ENCODE results near the gene PIK3CB.

DNA sequence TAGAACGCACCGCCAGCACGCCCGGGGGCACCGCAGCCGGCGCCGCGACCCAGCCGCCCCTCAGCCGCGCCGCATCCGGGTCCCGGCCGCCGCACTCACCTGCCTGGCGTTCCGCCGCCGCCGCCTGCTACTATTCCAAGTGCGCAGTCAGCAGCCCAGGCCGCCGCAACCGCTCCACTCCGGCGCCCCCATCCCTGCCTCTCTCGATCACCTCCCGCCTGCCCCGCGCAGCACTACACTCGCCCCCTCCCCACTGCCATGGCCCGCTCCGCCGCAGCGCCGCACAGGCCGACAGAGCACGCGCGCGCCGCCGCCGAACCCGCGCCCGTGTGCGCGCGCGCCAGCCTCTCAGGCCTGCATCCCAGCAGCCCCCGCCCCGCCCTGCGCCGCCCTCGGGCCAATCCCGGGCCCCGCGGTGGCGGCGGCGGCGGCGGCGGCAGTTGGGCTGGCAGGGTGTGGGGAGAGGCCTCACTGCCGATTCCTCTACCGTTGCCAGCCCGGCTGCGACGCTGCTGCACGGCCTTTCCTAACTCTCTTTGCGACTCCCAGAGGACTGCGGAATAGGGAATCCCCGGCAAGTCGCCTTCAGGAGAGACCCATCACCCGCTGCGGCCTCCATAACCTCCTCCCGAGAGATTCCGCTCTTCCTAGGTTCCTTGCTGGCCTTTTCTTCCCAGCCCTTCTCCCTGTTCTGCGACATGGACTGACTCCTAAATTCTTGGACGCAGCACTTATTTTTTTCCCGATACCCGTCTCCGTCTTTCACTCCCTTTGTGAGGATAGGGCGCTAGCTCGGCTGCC is at the start of gene PIK3CB:
- TF ChIP-seq, protein P1, sequence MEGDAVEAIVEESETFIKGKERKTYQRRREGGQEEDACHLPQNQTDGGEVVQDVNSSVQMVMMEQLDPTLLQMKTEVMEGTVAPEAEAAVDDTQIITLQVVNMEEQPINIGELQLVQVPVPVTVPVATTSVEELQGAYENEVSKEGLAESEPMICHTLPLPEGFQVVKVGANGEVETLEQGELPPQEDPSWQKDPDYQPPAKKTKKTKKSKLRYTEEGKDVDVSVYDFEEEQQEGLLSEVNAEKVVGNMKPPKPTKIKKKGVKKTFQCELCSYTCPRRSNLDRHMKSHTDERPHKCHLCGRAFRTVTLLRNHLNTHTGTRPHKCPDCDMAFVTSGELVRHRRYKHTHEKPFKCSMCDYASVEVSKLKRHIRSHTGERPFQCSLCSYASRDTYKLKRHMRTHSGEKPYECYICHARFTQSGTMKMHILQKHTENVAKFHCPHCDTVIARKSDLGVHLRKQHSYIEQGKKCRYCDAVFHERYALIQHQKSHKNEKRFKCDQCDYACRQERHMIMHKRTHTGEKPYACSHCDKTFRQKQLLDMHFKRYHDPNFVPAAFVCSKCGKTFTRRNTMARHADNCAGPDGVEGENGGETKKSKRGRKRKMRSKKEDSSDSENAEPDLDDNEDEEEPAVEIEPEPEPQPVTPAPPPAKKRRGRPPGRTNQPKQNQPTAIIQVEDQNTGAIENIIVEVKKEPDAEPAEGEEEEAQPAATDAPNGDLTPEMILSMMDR (IDR thresholded peaks at IDR 0.05; ENCODE audit: low read depth, low read length, missing input control): peak; percentile 11
- TF ChIP-seq, protein P2, sequence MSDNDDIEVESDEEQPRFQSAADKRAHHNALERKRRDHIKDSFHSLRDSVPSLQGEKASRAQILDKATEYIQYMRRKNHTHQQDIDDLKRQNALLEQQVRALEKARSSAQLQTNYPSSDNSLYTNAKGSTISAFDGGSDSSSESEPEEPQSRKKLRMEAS (IDR thresholded peaks at IDR 0.05): no peak
- peak; percentile 53 for TF ChIP-seq YY1 (IDR thresholded peaks at IDR 0.05)
- TF ChIP-seq HNF4G (IDR thresholded peaks at IDR 0.05): no peak
- TF ChIP-seq FOXA1 (IDR thresholded peaks at IDR 0.05): no peak
- TF ChIP-seq NR2F2 (IDR thresholded peaks at IDR 0.05): peak; percentile 48
- peak in 1 of 2 donors; percentile 25 for TF ChIP-seq RAD21 (IDR thresholded peaks at IDR 0.05)
- TF ChIP-seq, protein P3, sequence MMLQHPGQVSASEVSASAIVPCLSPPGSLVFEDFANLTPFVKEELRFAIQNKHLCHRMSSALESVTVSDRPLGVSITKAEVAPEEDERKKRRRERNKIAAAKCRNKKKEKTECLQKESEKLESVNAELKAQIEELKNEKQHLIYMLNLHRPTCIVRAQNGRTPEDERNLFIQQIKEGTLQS (IDR thresholded peaks at IDR 0.05): no peak
- TF ChIP-seq, protein P4, sequence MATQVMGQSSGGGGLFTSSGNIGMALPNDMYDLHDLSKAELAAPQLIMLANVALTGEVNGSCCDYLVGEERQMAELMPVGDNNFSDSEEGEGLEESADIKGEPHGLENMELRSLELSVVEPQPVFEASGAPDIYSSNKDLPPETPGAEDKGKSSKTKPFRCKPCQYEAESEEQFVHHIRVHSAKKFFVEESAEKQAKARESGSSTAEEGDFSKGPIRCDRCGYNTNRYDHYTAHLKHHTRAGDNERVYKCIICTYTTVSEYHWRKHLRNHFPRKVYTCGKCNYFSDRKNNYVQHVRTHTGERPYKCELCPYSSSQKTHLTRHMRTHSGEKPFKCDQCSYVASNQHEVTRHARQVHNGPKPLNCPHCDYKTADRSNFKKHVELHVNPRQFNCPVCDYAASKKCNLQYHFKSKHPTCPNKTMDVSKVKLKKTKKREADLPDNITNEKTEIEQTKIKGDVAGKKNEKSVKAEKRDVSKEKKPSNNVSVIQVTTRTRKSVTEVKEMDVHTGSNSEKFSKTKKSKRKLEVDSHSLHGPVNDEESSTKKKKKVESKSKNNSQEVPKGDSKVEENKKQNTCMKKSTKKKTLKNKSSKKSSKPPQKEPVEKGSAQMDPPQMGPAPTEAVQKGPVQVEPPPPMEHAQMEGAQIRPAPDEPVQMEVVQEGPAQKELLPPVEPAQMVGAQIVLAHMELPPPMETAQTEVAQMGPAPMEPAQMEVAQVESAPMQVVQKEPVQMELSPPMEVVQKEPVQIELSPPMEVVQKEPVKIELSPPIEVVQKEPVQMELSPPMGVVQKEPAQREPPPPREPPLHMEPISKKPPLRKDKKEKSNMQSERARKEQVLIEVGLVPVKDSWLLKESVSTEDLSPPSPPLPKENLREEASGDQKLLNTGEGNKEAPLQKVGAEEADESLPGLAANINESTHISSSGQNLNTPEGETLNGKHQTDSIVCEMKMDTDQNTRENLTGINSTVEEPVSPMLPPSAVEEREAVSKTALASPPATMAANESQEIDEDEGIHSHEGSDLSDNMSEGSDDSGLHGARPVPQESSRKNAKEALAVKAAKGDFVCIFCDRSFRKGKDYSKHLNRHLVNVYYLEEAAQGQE (IDR thresholded peaks at IDR 0.05): no peak
- TF ChIP-seq RXRA (IDR thresholded peaks at IDR 0.05): no peak
- TF ChIP-seq TAF1 (conservative IDR thresholded peaks at IDR 0.05): peak; percentile 78
- no peak for TF ChIP-seq JUND (IDR thresholded peaks at IDR 0.05)
- TF ChIP-seq SP1 (IDR thresholded peaks at IDR 0.05): no peak
- TF ChIP-seq, protein P5, sequence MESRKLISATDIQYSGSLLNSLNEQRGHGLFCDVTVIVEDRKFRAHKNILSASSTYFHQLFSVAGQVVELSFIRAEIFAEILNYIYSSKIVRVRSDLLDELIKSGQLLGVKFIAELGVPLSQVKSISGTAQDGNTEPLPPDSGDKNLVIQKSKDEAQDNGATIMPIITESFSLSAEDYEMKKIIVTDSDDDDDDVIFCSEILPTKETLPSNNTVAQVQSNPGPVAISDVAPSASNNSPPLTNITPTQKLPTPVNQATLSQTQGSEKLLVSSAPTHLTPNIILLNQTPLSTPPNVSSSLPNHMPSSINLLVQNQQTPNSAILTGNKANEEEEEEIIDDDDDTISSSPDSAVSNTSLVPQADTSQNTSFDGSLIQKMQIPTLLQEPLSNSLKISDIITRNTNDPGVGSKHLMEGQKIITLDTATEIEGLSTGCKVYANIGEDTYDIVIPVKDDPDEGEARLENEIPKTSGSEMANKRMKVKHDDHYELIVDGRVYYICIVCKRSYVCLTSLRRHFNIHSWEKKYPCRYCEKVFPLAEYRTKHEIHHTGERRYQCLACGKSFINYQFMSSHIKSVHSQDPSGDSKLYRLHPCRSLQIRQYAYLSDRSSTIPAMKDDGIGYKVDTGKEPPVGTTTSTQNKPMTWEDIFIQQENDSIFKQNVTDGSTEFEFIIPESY (IDR thresholded peaks at IDR 0.05): no peak

Measured in liver (tissue), 3 donors.